PFSK-1 (cell line): ENCODE results near the gene KIF3A.

Source experiments
- POLR2AphosphoS5 ChIP-seq: IDR thresholded peaks from 2 replicates; pipeline ENCODE4 v1.6.1; 2012; ENCODE audit warnings: low read depth, mild to moderate bottlenecking, control low read depth, low read length, moderate library complexity
- REST ChIP-seq, 2 experiments: IDR thresholded peaks; 2 replicates each; pipeline versions ENCODE4 v1.6.1 to v1.8.0; 2011 to 2012; ENCODE audit warnings: low read depth in 2 of 2, low read length in 2 of 2, control low read depth in 1 of 2, inconsistent platforms in 1 of 2, mild to moderate bottlenecking in 1 of 2, moderate library complexity in 1 of 2; ENCODE audit not compliant: insufficient read depth in 1 of 2
- SIN3A ChIP-seq: IDR thresholded peaks from 2 replicates; pipeline ENCODE4 v1.6.1; 2012; ENCODE audit warnings: mild to moderate bottlenecking, low read length, moderate library complexity, borderline replicate concordance; ENCODE audit not compliant: insufficient read depth

GRCh38 chr5:132669455-132669820 lies 67.9 kb downstream of the KIF3A start:
- TF ChIP-seq POLR2AphosphoS5: no peak
- no peak for TF ChIP-seq REST (IDR thresholded peaks at IDR 0.05; ENCODE audit: insufficient read depth in 1 of 2, low read depth in 2 of 2, low read length in 2 of 2)
- no peak for TF ChIP-seq SIN3A
